Suprapubic skin (tissue), 4 donors: ENCODE data around the gene ZNF8. TPM values are rescaled to one million over a fixed set of nuclear protein-coding genes. Genes with fewer than 3 reads are reported as not detected.

Experiments
- DNase-seq, 2 donors: peaks; one replicate each; pipeline ENCODE4 v3.0.0-alpha.2; 2019; ENCODE audit warnings: low spot score in 2 of 2
- H3K27ac ChIP-seq: fragments of 200-600 bp; sonication (generic); one replicate; pipeline ENCODE4 v1.5.1; 2019
- H3K27me3 ChIP-seq: fragments of 200-600 bp; sonication (generic); one replicate; pipeline ENCODE4 v1.5.1; 2019
- H3K36me3 ChIP-seq: fragments of 200-600 bp; sonication (generic); one replicate; pipeline ENCODE4 v1.5.1; 2019
- H3K4me1 ChIP-seq: fragments of 200-600 bp; sonication (generic); one replicate; pipeline ENCODE4 v1.5.1; 2019
- H3K4me3 ChIP-seq: fragments of 200-600 bp; sonication (generic); one replicate; pipeline ENCODE4 v1.5.1; 2019; ENCODE audit warnings: mild to moderate bottlenecking
- H3K9me3 ChIP-seq: fragments of 200-600 bp; sonication (generic); one replicate; pipeline ENCODE4 v1.5.1; 2019
- CTCF ChIP-seq, 2 donors: fragments of 200-600 bp in 1 of 2; fragments of 450-650 bp in 1 of 2; sonication (generic) in 1 of 2; IDR thresholded peaks; one replicate each; pipeline ENCODE4 v1.5.1; 2016 to 2019; ENCODE audit warnings: antibody characterized with exemption in 2 of 2, mild to moderate bottlenecking in 1 of 2, moderate library complexity in 1 of 2
- EP300 ChIP-seq: sonication (generic); formaldehyde crosslinking; IDR thresholded peaks from one replicate; pipeline ENCODE4 v1.6.1; 2017; ENCODE audit warnings: antibody characterized with exemption
- POLR2A ChIP-seq, 2 donors: fragments of 450-650 bp; IDR thresholded peaks; one replicate each; pipeline ENCODE4 v1.6.1; 2017; ENCODE audit warnings: antibody characterized with exemption in 2 of 2, mild to moderate bottlenecking in 2 of 2, moderate library complexity in 2 of 2
- POLR2AphosphoS5 ChIP-seq, 3 donors: sonication (generic); formaldehyde crosslinking; IDR thresholded peaks; one replicate each; pipeline ENCODE4 v1.6.1; 2017; ENCODE audit warnings: antibody characterized with exemption in 3 of 3
- WGBS: methylation state at CpG from one replicate; pipeline ENCODE4 v1.1.5; 2018; 5-methylcytosine and 5-hydroxymethylcytosine counted together
- total RNA-seq, 4 donors: library from RNA; depleted of rRNA; stranded (reverse); fragments of >200 nt; gene quantifications; one replicate each; pipeline ENCODE4 v1.1.0, GENCODE V29; 2016

The ZNF8 gene
- total RNA-seq, result 10 to 100 TPM in 1 of 4 donors, 1 to 10 TPM in 3; 8.3 to 15.6 (median 8.7) TPM

- Histone ChIP-seq H3K4me3 (peak within 1 kb of the TSS; percentile 67), H3K27ac (peak within 1 kb of the TSS; percentile 88), H3K4me1 (peaks cover 22% of the 10 kb centered on the region), H3K36me3 (peaks cover 21% of the 10 kb centered on the region), H3K27me3 (no peaks in the 10 kb centered on the region), H3K9me3 (peaks cover 11% of the 10 kb centered on the region)
- DNase-seq, result peak; percentile 97 to 98
- TF ChIP-seq CTCF (IDR thresholded peaks at IDR 0.05) (no peak), POLR2A (IDR thresholded peaks at IDR 0.05) (peak in 1 of 2 donors; percentile 28), POLR2AphosphoS5 (IDR thresholded peaks at IDR 0.05) (peak in 2 of 3 donors; percentile 78 to 94)
- under 1% methylated on average over 21 of the region's 42 CpGs for WGBS
Measured at GRCh38 chr19:58278541-58279041, at the start of gene ZNF8. ZNF8 (plus strand) TSS chr19:58278955; CDS start chr19:58279082, 127 bp downstream.

GRCh38 chr19:58229255-58229639 lies 49.5 kb upstream of the ZNF8 start:
- peaks cover 10% of the 10 kb centered on the region for H3K9me3 ChIP-seq
- TF ChIP-seq EP300, result no peak
- TF ChIP-seq POLR2AphosphoS5 (IDR thresholded peaks at IDR 0.05), result no peak
- TF ChIP-seq CTCF (IDR thresholded peaks at IDR 0.05), result no peak
- TF ChIP-seq POLR2A (IDR thresholded peaks at IDR 0.05), result no peak
- H3K27me3 ChIP-seq, result no peaks in the 10 kb centered on the region
- peaks cover 40% of the 10 kb centered on the region for H3K36me3 ChIP-seq
- DNase-seq, result no peak
- H3K27ac ChIP-seq, result peak overlapping the region; percentile 62
- peak overlapping the region; percentile 59 for H3K4me3 ChIP-seq
- 17% methylated on average over 4 of the region's 13 CpGs for WGBS
- peaks cover 13% of the 10 kb centered on the region for H3K4me1 ChIP-seq

GRCh38 chr19:58237324-58237723 lies 41.4 kb upstream of the ZNF8 start:
- peaks cover 52% of the 10 kb centered on the region for H3K9me3 ChIP-seq

GRCh38 chr19:58243351-58243750 lies 35.4 kb upstream of the ZNF8 start:
- no peak overlapping the region for H3K27ac ChIP-seq
- no peak for DNase-seq
- 94% methylated on average over 6 of the region's 6 CpGs for WGBS
- H3K27me3 ChIP-seq, result no peaks in the 10 kb centered on the region
- no peak for TF ChIP-seq POLR2AphosphoS5 (IDR thresholded peaks at IDR 0.05)
- peaks cover 66% of the 10 kb centered on the region for H3K9me3 ChIP-seq
- H3K4me1 ChIP-seq, result no peaks in the 10 kb centered on the region
- no peak overlapping the region for H3K4me3 ChIP-seq
- H3K36me3 ChIP-seq, result peaks cover 96% of the 10 kb centered on the region

More at GRCh38 chr19:58237324-58237723, 41.4 kb upstream of the ZNF8 start:
- TF ChIP-seq CTCF (IDR thresholded peaks at IDR 0.05), result no peak
- no peak for TF ChIP-seq POLR2A (IDR thresholded peaks at IDR 0.05)
- no peak for TF ChIP-seq POLR2AphosphoS5 (IDR thresholded peaks at IDR 0.05)
- no peak for TF ChIP-seq EP300
- H3K4me3 ChIP-seq, result no peak overlapping the region
- 89% methylated on average over 10 of the region's 10 CpGs for WGBS
- H3K27ac ChIP-seq, result no peak overlapping the region
- H3K4me1 ChIP-seq, result no peaks in the 10 kb centered on the region
- peaks cover 76% of the 10 kb centered on the region for H3K36me3 ChIP-seq
- no peak for DNase-seq
- H3K27me3 ChIP-seq, result no peaks in the 10 kb centered on the region

GRCh38 chr19:58248886-58249285 lies 29.9 kb upstream of the ZNF8 start:
- DNase-seq, result no peak
- no peaks in the 10 kb centered on the region for H3K4me1 ChIP-seq
- TF ChIP-seq POLR2A (IDR thresholded peaks at IDR 0.05), result no peak
- TF ChIP-seq EP300, result no peak
- TF ChIP-seq CTCF (IDR thresholded peaks at IDR 0.05), result no peak
- no peak for TF ChIP-seq POLR2AphosphoS5 (IDR thresholded peaks at IDR 0.05)
- H3K27ac ChIP-seq, result no peak overlapping the region
- WGBS, result 96% methylated on average over 3 of the region's 3 CpGs
- H3K9me3 ChIP-seq, result peaks cover 58% of the 10 kb centered on the region
- H3K4me3 ChIP-seq, result no peak overlapping the region
- H3K27me3 ChIP-seq, result no peaks in the 10 kb centered on the region
- H3K36me3 ChIP-seq, result peaks cover 99% of the 10 kb centered on the region
